Colon (tissue), 2 donors: ENCODE measurements around the gene OR6K3.
"Not testable (repeated sequence)": the region's sequence is repeated elsewhere in the genome, so short reads cannot be mapped to it uniquely, and the experiment has no call there.

Experiments
- FAIRE-seq: peaks from 2 replicates; lab custom pipeline; 2012; peaks lifted over from hg19 to GRCh38; lab: Jason Lieb, UNC
- donor health status: control.
- donor health status: control.

The OR6K3 gene, protein sequence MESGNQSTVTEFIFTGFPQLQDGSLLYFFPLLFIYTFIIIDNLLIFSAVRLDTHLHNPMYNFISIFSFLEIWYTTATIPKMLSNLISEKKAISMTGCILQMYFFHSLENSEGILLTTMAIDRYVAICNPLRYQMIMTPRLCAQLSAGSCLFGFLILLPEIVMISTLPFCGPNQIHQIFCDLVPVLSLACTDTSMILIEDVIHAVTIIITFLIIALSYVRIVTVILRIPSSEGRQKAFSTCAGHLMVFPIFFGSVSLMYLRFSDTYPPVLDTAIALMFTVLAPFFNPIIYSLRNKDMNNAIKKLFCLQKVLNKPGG

DNA sequence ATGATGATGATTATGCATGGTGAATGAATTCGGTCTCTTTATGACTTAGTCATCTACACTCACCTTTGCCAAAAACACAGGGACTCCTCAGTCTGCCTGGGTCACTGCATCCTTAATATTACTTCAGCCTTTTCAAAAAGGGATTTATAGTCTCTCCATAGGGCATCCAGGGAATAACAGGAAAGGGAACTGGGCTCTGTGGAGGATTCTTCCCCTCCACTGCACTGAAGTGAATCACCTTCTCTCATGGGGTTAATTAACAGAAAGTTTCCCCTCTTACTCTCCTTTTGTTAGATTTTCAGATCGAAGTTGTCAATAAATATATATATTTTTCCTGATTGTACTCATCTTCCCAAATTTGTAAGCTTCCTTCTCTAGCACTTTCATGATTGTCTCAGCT lies at the start of gene OR6K3:
Gene OR6K3, minus strand, starts transcription at position 101 of the 400 bp plus-strand sequence. CDS start 2,605 bp downstream, outside the sequence.
- FAIRE-seq = no peak

DNA sequence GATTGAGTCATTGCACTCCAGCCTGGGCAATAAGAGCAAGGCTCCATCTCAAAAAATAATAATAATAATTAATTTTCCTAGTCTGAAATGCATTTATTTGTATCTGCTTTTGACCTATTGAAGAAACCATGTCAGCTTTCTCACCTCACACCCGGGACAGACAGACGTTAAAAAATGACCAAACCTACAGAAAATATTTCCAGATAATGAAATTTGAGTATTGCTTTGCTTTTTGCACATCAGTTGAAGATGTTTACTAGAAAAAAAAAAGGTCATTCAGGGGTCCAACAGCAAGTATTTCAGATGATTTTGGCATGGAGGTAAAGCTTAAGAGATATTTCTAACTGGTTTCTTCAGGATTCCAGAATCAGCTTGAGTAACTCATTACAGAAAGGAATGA lies 33.9 kb upstream of the OR6K3 start, which contains the start of gene OR6K6:
Gene OR6K6, plus strand, starts transcription at position 301 of the 400 bp plus-strand sequence. CDS start 168 bp downstream, outside the sequence.
- no peak for FAIRE-seq

DNA sequence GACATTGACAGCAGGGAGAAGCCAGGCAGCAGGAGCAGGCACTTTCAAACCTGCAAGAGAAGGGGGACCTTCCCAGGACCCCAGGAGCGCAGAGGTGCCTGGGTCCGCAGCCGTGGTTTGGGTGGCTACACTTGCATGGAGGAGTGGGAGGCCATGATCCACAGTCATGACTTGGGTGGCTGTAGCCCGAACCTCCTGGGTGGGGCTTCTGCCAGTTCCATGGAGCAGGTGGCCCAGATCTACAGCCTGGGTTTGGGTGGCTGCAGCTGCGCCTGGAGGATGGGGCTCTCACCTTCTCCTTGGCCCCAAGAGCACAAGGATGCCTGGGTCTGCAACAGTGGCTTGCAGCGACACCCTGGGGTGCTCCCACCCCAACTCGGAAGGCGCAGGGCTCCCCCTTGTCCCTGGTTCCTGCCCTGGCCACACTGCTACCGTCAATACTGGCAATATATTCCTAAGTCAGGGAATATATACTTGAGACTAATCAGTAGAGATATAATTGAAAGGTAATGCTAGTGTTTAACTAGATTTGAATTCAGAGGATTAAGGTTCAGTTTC lies 31.7 kb upstream of the OR6K3 start:
- FAIRE-seq = no peak

DNA sequence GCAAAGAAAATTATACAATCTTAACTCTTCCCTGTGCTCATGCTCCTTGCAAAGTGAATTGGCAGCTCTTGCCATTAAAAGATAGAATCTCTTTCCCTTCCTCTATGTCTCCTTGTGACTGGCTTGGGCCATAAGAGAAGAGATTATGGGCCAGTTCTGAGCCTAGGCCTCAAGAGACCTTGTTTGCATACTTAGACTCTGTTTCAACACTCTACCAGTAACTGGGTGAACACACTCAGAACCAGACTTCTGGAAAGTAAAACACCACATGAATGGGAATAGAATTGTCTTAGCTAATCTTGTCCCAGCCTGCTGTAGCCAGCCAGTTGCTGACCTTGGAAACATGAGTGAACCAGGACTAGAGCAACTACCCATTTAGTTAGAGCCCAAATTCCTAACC lies 15.3 kb upstream of the OR6K3 start:
- FAIRE-seq = no peak

DNA sequence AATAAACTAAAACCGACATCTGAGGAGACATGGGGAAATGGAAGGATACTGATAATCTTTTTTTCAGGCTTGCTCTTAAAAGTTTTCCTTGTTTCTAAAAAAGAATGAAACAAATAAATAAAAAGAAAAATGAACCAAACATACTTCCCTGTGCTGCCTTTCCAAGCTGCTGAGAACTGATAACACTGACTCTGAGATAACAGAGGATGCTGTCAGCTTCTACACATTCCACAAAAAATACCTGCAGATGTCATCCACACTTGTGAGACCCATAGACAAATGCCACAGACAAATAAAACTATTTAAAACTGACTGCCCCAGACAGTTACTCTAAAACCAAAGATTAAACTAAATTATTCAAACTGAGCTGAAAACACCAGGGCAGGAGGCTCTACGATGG lies 12.0 kb upstream of the OR6K3 start:
- no peak for FAIRE-seq

DNA sequence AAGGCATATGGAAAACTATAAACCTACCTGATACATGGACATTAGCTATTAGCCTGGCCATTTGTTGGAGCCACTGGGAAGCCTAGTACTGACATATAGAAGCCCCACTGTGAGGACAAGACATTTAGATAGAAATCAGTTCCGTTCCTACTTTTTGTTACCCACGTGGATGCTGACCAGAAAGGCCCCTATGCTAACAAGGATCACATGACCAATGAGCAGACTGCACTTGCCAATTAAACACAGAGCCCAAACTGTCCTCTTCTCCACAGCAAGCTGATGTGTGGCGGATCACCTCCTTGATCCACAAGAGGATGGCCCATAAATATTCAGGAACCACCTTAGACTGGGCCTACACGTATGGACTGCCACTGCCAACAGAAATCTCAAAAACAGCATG lies 11.2 kb upstream of the OR6K3 start:
- FAIRE-seq = no peak

DNA sequence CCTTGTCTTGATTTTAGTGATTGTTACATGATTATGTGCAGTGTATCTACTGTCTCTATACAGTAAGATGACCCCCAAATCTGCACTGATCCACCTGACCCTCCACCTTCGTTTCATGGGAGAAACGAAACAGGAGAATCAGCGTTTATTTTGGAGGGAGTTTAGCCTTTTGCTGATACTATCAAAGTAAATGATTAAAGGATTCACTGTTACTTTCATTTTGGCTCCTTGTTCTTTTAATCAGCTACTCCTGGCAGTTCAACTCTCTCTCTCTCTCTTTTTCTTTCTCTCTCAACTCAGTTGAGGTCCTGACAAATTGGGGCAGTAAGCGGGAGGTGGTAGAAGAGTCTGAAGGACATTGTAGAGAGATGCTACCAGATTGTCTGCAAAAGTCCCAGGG lies 9.9 kb upstream of the OR6K3 start:
- FAIRE-seq = no peak

DNA sequence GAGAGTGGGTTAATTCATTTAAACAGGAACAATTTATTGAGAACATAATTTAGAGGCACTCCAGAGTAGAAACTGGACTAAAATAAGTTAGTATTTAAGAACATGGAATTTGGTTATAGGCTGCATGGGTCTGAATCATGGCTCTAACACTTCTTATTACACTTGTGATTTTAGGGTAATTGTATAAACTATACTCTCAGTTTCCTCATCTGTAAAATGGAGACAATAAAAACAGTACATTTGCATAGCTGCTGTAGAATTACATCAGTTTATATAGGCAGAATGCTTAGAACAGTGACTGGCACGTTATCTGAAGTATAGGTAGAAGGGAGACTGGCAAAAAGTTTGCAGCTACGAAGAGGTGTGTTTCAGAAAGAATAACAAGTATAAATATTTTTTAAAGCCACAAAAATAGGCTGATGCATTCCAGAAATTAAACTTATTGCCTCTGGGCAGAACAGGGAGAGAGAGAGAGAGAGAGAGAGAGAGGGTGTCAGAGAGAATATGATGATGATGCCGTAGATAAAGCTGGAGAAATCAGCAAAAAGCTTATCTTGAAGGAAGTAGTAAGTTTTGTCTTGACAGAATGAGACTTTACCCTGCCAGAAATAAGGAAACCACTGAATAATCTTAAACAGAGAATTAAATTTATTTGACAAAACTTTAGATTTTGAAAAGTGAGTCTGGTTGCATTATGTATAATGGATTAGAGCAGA lies 8.1 kb upstream of the OR6K3 start:
- FAIRE-seq = no peak

DNA sequence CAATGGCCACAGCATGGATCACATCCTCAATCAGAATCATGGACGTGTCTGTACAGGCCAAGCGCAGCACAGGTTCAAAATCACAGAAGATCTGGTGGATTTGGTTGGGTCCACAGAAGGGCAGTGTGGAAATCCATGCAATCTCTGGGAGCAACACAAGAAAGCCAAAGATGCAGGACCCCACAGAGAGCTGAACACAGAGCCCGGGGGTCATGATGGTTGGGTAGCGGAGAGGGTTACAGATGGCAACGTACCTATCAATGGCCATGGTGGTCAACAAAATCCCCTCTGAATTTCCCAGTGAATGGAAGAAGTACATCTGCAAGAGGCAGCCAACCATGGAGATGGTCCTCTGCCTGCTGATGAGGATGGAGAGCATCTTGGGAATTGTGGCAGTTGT lies 3.9 kb upstream of the OR6K3 start:
- no peak for FAIRE-seq

DNA sequence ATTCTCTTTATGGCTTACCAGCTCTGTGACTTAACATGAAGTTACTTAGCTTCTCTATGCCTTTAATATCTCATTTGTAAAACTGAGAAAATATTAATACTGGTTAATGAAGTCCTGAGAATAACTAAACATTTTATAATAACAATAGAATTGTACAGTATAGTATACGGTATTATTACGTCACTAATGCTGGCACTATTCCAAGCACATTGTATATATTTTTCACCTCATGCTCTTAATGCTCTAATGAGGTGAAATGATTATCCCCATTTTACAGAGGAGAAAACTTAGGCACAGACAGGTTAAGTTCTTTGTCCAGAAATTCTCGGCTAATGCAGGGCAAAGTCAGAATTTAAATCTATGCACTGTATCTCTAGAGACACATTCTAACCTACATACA lies 856 bp downstream of the OR6K3 start:
- FAIRE-seq = no peak

DNA sequence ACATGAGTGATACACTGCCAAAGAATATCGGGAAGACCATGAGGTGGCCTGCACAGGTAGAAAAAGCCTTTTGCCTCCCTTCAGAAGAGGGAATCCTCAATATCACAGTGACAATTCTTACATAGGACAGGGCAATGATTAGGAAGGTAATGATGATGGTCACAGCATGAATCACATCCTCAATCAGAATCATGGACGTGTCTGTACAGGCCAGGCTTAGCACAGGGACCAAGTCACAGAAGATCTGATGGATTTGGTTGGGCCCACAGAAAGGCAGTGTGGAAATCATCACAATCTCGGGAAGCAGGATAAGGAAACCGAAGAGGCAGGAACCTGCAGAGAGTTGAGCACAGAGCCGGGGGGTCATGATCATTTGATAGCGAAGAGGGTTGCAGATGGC lies 3.2 kb downstream of the OR6K3 start:
- no peak for FAIRE-seq

DNA sequence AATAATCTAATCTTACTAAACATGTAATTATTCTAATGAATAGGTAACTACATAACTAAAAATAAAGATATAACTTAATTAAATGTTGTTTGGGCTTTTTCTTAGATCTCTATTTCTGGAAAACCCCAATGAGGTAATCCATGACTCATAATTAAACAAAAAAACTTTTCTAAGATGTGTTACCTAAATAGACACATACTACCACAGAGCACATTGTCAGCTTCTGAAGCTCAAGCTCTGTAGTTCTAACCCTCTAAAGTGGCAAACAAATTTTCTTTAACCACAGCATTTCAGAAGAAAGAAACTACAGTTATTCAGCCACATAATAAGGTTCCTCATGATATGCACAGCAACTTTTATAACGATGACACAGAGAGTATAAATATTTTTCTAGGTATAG lies 4.2 kb downstream of the OR6K3 start:
- no peak for FAIRE-seq

DNA sequence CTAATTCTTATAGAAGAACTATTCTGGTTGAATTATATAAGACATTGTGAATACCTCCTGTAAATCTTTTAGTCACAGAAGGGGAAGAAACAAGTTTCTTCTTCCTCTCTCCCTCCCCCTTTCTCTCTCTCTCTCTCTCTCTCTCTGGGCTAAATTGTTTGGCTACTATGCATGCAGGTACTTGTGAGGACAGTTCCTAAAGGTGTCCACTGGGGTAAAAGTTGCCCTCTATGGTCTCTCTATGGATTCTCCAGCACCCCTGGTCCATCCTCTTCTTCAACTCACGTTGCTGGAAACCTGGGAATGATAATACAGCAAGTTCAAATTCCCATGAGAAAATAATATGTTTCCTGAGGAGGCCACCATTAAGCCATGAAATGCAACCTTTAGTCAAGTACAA lies 5.8 kb downstream of the OR6K3 start:
- FAIRE-seq = no peak

DNA sequence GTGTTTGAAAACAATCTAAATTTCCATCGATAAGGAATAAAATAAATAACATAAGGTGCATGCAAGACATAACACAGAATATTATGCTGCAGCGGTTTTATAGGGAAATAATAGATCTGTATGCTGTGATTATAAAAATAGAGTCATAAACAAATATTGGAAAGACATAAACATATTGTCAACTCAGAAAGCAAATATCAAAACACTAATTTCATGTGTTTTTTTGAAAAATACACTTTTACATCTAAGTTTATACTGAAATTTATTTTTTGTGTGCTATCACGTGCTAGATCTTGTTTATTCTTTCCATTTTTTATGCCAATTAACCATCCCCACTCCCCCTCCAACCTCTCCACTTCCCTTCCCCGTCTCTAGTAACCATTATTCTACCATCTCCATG lies 9.4 kb downstream of the OR6K3 start:
- no peak for FAIRE-seq

DNA sequence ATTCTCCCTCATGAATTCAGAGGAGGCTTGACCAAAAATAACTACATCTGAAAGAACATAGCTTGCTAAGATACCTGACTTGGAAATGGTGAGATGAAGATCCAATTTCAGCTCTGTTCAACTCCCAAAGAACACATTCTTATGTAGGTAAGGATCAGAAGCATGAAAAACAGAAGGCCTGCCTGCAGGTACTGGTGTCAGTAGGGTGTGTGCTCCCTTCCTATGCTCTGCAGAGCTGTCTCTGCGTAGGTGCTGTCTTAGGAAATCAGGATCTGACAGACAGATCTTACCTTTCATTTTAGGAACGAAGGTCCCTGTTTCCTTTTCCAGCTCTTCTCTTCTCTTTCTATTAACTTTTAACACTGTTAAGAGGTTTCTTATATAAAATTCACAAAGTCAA lies 14.4 kb downstream of the OR6K3 start:
- FAIRE-seq = no peak

DNA sequence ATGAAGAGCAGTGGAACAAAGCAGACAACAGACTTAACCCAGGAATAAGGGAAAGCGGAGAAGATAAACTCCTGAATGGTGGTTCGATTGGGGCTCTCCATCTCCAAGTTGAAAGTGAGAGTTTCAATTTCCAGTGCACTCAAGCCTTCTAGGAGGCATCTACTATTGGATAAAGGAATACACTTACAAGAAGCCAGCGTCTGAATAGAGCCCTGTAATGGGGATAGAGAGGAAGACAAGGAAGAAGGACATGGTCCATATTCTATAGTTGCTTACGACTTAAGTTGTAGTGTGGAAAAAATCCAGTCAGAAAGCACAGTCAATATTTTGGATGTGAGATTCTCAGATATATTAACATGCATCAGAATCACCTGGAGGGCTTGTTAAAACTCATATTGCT lies 20.0 kb downstream of the OR6K3 start, which contains the start of gene OR6K2:
Gene OR6K2, minus strand, starts transcription at position 101 of the 400 bp plus-strand sequence. Its CDS starts 0 bp downstream, at position 101.
- no peak for FAIRE-seq

DNA sequence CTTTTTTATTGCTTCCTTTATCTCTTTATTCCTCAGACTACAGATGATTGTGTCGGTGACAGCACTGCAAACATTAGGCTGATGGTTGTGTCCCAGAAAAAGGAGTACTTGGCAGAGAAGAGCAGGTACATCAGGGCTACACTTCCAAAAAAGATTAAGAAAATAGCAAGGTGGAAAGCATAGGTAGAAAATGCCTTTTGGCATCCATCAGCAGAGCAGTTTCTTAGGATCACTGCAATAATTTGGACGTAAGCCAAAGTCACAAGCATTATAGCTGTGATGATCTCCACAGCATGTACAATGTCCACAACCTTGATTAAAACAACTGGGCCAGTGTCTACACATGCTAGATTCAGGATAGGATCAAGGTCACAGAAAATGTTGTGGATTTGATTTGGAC lies 25.9 kb downstream of the OR6K3 start:
- FAIRE-seq = no peak

DNA sequence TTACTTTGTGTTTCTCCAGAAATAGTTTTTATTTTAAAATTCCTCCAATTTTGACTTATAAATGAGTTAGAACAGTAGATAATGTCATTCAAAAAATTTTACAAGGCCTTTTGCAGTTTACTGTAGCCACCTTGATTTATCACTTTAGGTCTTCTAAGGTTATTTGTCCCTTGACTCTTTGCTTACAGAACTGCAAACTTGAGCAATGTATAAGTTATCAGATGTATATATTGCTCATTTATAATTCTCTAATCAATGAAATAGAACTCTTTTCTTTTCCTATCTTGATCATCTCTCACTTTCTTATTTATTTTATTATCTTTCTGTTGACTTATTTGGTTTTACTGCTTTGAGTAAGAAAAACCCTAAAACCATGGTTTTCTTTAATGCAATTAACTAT lies 28.2 kb downstream of the OR6K3 start:
- no peak for FAIRE-seq

DNA sequence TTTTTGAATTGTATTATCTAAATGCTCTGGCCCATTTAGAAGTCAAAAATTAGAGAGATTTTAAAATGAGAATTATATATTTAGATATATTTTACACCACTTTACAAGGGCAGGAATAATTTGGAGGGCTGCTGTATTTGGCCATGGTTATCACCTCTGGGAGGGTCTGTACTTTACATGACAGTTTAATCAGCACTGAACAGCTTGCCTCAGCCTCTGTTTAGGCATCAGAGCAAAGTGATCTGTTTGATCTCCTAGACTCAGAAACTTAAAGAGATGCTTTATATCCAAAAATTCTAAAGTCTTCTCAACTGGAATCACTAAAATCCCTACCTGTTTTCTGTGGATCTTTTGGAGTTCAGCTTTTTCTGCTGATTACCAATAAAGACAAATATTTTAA lies 28.6 kb downstream of the OR6K3 start:
- FAIRE-seq = no peak

DNA sequence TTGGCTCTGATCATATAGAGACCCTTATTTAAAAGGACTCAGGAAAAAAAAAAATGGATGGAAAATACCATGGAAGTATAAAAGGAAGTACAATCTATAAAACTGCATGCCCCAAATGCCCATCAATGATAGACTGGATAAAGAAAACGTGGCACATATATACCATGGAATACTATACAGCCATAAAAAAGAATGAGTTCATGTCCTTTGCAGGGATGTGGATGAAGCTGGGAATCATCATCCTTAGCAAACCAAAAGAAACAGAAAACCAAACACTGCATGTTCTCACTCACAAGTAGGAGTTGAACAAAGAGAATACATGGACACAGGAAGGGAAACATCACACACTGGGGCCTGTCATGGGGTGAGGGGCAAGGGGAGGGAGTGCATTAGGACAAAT lies 29.4 kb downstream of the OR6K3 start:
- not testable (repeated sequence) for FAIRE-seq

DNA sequence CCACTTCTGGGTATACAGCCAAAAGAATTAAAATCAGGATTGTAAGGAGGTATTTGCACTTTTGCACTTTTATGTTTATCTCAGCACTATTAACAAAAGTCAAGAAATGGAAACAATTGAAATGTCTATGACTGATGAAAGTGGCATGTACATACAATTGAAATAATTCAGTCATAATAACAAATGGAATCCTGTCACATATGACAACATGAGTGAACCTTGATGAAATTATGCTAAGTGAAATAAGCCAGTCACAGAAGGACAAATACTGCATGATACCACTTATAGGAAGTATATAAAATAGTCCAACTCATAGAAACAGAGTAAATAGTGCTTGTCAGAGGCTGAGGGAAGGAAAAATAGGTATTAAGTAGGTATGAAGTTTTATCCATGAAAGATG lies 30.6 kb downstream of the OR6K3 start:
- FAIRE-seq = no peak

DNA sequence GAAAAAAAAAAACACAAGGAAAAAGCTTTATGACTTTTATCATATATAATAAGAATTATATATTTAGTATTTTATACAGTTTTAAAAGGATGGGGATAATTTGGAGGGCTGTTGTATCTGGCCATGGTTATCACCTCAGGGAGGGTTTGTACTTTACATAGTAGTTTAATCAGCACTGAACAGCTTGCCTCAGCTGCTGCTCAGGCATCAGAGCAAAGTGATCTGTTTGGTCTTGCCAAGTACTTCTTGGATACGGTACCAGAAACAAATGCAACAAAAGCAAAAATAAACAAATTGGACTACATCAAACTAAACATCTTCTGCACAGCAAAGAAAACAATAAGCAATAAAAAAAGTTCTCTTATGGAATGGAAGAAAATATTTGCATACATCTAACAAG lies 31.4 kb downstream of the OR6K3 start:
- no peak for FAIRE-seq

DNA sequence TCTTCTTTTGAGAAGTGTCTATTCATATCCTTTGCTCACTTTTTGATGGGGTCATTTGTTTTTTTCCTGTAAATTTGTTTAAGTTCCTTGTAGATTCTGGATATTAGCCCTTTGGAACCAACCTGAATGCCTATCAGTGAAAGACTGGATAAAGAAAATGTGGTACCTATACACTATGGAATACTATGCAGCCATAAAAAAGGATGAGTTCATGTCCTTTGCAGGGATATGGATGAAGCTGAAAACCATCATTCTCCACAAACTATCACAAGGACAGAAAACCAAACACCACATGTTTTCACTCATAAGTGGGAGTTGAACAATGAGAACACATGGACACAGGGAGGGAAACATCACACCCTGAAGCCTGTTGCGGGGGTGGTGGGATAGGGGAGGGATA lies 32.2 kb downstream of the OR6K3 start:
- not testable (repeated sequence) for FAIRE-seq
